ENCODE measurements around the gene CDK4. TPM values are rescaled to one million over a fixed set of nuclear protein-coding genes. Genes with fewer than 3 reads are reported as not detected.

Gene CDK4
- total and polyA plus RNA-seq, 2 of the 13 experiments (the other 11 are each of a cell fraction or from before 2014, with no cell fraction given) = 191 to 209 TPM

GRCh38 chr12:57755454-57756372 is 3.6 kb upstream of the CDK4 start (continued):
- TF ChIP-seq, protein P1, sequence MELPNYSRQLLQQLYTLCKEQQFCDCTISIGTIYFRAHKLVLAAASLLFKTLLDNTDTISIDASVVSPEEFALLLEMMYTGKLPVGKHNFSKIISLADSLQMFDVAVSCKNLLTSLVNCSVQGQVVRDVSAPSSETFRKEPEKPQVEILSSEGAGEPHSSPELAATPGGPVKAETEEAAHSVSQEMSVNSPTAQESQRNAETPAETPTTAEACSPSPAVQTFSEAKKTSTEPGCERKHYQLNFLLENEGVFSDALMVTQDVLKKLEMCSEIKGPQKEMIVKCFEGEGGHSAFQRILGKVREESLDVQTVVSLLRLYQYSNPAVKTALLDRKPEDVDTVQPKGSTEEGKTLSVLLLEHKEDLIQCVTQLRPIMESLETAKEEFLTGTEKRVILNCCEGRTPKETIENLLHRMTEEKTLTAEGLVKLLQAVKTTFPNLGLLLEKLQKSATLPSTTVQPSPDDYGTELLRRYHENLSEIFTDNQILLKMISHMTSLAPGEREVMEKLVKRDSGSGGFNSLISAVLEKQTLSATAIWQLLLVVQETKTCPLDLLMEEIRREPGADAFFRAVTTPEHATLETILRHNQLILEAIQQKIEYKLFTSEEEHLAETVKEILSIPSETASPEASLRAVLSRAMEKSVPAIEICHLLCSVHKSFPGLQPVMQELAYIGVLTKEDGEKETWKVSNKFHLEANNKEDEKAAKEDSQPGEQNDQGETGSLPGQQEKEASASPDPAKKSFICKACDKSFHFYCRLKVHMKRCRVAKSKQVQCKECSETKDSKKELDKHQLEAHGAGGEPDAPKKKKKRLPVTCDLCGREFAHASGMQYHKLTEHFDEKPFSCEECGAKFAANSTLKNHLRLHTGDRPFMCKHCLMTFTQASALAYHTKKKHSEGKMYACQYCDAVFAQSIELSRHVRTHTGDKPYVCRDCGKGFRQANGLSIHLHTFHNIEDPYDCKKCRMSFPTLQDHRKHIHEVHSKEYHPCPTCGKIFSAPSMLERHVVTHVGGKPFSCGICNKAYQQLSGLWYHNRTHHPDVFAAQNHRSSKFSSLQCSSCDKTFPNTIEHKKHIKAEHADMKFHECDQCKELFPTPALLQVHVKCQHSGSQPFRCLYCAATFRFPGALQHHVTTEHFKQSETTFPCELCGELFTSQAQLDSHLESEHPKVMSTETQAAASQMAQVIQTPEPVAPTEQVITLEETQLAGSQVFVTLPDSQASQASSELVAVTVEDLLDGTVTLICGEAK (IDR thresholded peaks at IDR 0.05) = no peak
- TF ChIP-seq, protein P1 (CRISPR knock-in tag; IDR thresholded peaks at IDR 0.05) = peak; percentile 62
- TF ChIP-seq ZNF382 (CRISPR knock-in tag; IDR thresholded peaks at IDR 0.05; ENCODE audit: borderline replicate concordance) (no peak), ZNF800 (CRISPR knock-in tag; IDR thresholded peaks at IDR 0.05) (peak; percentile 43; the same call in 1 of the 2 replicates), SALL2 (CRISPR knock-in tag; IDR thresholded peaks at IDR 0.05) (no peak), RBM39 (IDR thresholded peaks at IDR 0.05; ENCODE audit: low read depth, low read length, poor library complexity, severe bottlenecking) (no peak), CREB1 (IDR thresholded peaks at IDR 0.05) (no peak), CREB1 (CRISPR knock-in tag; IDR thresholded peaks at IDR 0.05) (no peak), ZNF747 (CRISPR knock-in tag; IDR thresholded peaks at IDR 0.05; ENCODE audit: borderline replicate concordance) (no peak), TFE3 (CRISPR knock-in tag; IDR thresholded peaks at IDR 0.05) (no peak)
- TF ChIP-seq, protein P2, sequence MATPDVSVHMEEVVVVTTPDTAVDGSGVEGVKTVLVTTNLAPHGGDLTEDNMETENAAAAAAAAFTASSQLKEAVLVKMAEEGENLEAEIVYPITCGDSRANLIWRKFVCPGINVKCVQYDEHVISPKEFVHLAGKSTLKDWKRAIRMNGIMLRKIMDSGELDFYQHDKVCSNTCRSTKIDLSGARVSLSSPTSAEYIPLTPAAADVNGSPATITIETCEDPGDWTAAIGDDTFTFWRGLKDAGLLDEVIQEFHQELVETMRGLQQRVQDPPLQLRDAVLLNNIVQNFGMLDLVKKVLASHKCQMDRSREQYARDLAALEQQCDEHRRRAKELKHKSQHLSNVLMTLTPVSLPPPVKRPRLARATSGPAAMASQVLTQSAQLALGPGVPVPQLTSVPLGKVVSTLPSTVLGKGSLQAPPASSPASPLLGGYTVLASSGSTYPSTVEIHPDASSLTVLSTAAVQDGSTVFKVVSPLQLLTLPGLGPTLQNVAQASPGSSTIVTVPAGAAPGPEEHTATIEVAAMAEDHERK (CRISPR knock-in tag; IDR thresholded peaks at IDR 0.05; ENCODE audit: low read depth) = no peak
